ACHN (cell line): ENCODE measurements around the gene PPP1R13L.
"Not testable (repeated sequence)": the region's sequence is repeated elsewhere in the genome, so short reads cannot be mapped to it uniquely, and the experiment has no call there.

Source experiments
- DNase-seq: peaks from one replicate; pipeline ENCODE4 v3.0.0-alpha.2; 2015
- in situ Hi-C: cut with HindIII; loops from 2 replicates; pipeline ENCODE4 v1.10.0; 2017; ENCODE audit warnings: low sequenced_read_pairs, low pct_ligation_motif_present, low pct_unique_long_range_greater_than_20kb

PPP1R13L gene

GRCh38 chr19:45409557-45409920 lies 4.7 kb upstream of the PPP1R13L start:
- in situ Hi-C loops, result no loop called here
- no peak for DNase-seq

DNA sequence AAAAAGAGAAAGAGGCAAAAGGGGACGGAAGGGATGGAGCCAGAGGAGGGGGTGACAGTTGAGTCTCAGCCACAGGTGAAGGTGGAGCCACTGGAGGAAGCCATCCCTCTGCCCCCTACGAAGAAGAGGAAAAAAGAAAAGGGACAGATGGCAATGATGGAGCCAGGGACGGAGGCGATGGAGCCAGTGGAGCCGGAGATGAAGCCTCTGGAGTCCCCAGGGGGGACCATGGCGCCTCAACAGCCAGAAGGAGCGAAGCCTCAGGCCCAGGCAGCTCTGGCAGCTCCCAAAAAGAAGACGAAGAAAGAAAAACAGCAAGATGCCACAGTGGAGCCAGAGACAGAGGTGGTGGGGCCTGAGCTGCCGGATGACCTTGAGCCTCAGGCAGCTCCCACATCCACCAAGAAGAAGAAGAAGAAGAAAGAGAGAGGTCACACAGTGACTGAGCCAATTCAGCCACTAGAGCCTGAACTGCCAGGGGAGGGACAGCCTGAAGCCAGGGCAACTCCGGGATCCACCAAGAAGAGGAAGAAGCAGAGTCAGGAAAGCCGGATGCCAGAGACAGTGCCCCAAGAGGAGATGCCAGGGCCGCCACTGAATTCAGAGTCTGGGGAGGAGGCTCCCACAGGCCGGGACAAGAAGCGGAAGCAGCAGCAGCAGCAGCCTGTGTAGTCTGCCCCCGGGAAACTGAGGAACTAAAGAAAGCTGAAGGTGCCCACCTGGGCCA lies 4.1 kb upstream of the PPP1R13L start:
- no peak for DNase-seq
- in situ Hi-C loops, result no loop called here

GRCh38 chr19:45408121-45408520 lies 3.3 kb upstream of the PPP1R13L start:
- no peak for DNase-seq
- in situ Hi-C loops, result no loop called here

DNA sequence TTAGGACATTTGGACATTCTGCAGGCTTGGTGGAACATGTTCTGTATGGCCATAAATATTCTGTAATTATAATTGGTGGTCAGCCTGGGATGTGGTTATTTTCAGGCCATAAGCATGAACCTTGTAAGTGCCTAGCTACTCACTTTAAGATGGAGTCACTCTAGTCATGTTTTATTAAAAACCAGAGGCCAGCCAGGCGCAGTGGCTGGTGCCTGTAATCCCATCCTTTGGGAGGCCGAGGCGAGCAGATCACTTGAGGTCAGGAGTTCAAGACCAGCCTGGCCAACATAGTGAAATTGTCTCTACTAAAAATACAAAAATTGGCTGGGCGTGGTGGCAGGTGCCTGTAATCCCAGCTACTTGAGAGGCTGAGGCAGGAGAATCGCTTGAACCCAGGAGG lies 2.7 kb upstream of the PPP1R13L start:
- DNase-seq, in situ Hi-C loops: not testable (repeated sequence)

DNA sequence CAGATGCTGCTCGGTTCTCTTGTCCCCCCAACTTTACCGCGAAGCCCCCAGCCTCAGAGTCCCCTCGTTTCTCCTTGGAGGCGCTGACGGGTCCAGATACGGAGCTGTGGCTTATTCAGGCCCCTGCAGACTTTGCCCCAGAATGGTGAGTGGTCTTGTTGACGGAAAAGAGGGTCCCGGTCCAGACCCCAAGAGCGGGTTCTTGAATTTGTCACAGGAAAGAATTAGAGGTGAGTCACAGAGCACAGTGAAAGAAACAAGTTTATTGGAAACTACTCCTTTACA lies 2.2 kb upstream of the PPP1R13L start:
- in situ Hi-C loops, result no loop called here

GRCh38 chr19:45406226-45407090 lies 1.6 kb upstream of the PPP1R13L start, which contains the start of gene POLR1G:
TSS of gene POLR1G (plus strand) at chr19:45406644. CDS start at chr19:45406697, 53 bp downstream.
- peak; percentile 77 for DNase-seq
- in situ Hi-C loops, result no loop called here

More for the DNA sequence above, 2.2 kb upstream of the PPP1R13L start:
- no peak for DNase-seq

DNA sequence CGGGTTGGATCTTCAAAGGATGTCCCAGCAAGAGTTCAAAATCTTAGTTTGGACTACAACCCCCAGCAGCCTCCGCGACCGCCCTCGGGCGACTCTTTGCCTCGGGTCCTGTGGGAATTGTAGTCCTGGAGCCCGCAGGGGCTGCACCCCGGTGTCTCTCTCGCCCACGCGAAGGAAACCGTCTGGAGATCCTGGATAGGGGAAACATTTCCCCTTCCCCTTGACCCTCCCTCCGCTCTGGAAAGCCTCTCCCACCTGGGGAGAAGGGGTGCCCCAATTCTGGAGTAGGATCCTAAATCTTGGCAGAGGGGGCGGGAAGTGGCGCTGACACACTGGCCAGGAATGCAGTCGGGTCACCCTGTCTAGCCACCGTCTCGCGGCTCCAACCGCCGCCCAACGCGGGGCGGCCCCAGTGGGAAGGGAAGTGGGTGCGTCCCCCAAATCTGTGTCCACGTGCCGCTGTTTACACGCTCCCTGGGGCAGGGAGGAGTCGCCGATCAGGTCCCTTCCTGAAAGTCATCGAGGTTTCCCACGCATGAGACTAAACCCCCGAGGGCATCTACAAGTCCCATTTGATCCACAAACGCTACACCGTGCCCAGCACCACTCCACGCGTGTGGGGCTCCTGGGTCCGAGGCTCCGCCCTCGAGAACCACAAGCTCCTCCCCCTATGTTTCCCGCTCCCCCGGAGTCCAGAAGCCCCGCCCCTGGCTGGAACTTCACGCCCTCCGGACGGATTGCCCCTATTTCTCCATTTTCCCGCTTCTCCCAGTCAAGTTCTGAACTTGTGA lies 761 bp upstream of the PPP1R13L start:
- in situ Hi-C loops, result no loop called here
- peak; percentile 89 for DNase-seq

GRCh38 chr19:45403781-45404556 lies 900 bp downstream of the PPP1R13L start:
- in situ Hi-C loops, result no loop called here

DNA sequence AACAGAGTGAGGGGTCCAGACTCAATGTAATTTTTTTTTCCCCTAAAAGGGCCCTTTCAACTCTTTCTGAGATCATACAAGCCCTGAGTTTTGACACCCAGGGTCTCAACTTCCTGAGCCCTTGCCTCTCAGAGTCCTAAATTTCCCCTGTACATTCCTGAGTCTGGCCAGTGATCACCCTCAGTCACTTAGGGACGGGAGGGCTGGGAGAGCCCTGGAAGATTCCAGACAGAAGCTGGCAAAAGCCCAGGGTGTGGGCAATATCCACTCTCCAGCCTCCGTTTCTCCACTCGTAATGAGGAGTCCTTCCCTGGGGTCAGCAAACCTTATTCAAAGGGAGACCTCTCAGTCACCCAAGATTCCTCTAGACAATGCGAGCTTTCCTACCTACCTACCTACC lies 1.6 kb downstream of the PPP1R13L start:
- DNase-seq, result no peak
- in situ Hi-C loops, result no loop called here

More at GRCh38 chr19:45403781-45404556, 900 bp downstream of the PPP1R13L start:
- peak; percentile 67 for DNase-seq

DNA sequence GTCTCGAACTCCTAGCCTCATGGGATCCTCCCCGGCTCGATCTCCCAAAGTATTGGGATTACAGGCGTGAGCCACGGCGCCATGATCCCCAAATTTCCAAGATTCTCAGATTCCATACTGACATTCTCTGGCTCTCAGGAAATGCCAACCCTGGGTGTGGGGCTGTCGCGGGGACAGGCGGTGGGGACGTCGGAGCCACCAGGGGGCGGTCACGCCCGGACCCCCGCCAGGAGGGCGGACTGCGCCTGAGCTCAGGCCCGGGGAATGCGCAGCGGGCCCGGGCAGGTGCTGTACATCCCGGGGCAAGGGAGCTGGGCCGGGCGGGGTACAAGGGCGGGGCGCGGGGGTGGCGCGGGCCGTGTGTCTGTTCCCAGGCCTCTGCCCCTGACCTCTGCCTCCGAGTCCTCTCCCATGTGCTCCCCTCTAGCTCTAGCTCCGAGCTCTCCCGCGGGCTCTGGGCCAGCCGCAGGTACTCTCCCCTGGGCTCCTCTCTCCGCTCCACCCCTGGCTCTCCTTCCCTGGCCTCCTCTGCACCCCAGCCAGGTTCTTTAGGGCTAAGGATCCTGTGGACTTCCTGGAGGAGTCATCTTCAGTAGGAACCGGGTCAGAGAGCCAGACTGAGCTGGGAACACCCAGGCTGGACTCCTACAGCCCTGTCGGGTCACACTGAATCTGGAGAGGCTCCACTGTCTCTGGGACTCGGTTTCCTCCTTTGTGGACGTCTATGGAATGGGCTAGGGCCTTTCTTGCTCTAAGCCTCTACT lies 2.4 kb downstream of the PPP1R13L start:
- no peak for DNase-seq
- in situ Hi-C loops, result no loop called here

DNA sequence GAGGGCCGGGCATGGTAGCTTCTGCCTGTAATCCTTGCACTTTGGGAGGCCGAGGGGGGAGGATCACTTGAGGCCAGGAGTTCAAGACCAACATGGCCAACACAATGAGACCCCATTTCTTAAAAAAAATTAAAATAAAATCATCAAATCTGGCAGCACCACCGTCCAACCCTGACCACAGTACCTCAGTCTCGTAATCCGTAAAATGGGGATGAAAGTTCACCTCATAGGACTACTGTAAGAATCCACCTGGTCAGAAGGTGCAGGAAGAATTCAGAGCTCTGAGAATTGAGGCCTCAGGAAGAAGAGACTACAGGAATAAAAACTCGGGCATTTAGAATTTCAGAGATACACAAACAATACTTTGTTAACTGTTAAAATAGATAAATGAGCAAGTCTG lies 3.1 kb downstream of the PPP1R13L start:
- in situ Hi-C loops, result no loop called here
- no peak for DNase-seq

DNA sequence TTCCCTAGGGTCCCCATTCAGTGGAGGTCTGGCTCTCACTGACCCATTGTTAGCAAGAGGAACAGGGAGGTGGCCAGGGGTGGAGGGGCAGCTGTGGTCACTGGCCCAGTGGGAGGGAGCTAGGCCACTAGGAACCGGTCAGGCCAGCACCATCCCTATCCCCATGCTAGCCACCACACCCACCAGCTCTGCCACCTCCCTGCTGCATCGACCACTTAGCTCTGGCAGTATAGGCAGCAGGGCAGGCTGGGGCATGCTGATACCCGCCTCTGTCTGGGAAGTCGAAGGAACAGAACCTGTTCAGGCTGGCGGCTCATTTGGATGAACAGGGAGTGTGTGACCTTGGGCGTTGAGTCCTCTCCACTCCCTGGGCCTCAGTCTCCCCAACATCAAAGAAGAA lies 4.7 kb downstream of the PPP1R13L start:
- DNase-seq, result no peak
- in situ Hi-C loops, result no loop called here

- in situ Hi-C loops, result no loop called here
- DNase-seq, result no peak
Observed at GRCh38 chr19:45395821-45396617, 8.8 kb downstream of the PPP1R13L start.

- DNase-seq, result no peak
- in situ Hi-C loops, result no loop called here
Observed at GRCh38 chr19:45391871-45392665, 12.8 kb downstream of the PPP1R13L start.

GRCh38 chr19:45391346-45391745 lies 13.5 kb downstream of the PPP1R13L start:
- DNase-seq, result no peak
- in situ Hi-C loops, result no loop called here

GRCh38 chr19:45385392-45386221 lies 19.3 kb downstream of the PPP1R13L start:
- no peak for DNase-seq
- in situ Hi-C loops, result no loop called here
